WTC11 (cell line): ENCODE results near the gene ASTN2. TPM values are rescaled to one million over a fixed set of nuclear protein-coding genes. Genes with fewer than 3 reads are reported as not detected.

ENCODE experiments used
- ATF1 ChIP-seq: sonication (generic); formaldehyde crosslinking; IDR thresholded peaks from 2 replicates; pipeline ENCODE4 v1.8.1; 2023; ENCODE audit warnings: mild to moderate bottlenecking, moderate library complexity, missing genetic modification reagents
- CBFB ChIP-seq: sonication (generic); formaldehyde crosslinking; IDR thresholded peaks from 2 replicates; pipeline ENCODE4 v1.8.1; 2022; ENCODE audit warnings: mild to moderate bottlenecking, low read depth, missing genetic modification reagents
- E2F1 ChIP-seq: sonication (generic); formaldehyde crosslinking; IDR thresholded peaks from 2 replicates; pipeline ENCODE4 v1.8.0; 2022; ENCODE audit warnings: mild to moderate bottlenecking, missing genetic modification reagents
- ESRRA ChIP-seq: sonication (generic); formaldehyde crosslinking; IDR thresholded peaks from 2 replicates; pipeline ENCODE4 v1.8.1; 2022; ENCODE audit warnings: mild to moderate bottlenecking, missing genetic modification reagents, borderline replicate concordance
- ETV6 ChIP-seq: sonication (generic); formaldehyde crosslinking; IDR thresholded peaks from 2 replicates; pipeline ENCODE4 v1.8.1; 2022; ENCODE audit warnings: mild to moderate bottlenecking, missing genetic modification reagents
- FOXP1 ChIP-seq: sonication (generic); formaldehyde crosslinking; IDR thresholded peaks from 2 replicates; pipeline ENCODE4 v1.8.0; 2022; ENCODE audit warnings: missing genetic modification reagents, mild to moderate bottlenecking, moderate library complexity, borderline replicate concordance
- IRF2 ChIP-seq: sonication (generic); formaldehyde crosslinking; IDR thresholded peaks from 2 replicates; pipeline ENCODE4 v1.8.0; 2022; ENCODE audit warnings: low read depth, missing genetic modification reagents, borderline replicate concordance
- MYBL2 ChIP-seq: sonication (generic); formaldehyde crosslinking; IDR thresholded peaks from 2 replicates; pipeline ENCODE4 v1.8.1; 2023; ENCODE audit warnings: mild to moderate bottlenecking, moderate library complexity, missing genetic modification reagents
- NFYB ChIP-seq: sonication (generic); formaldehyde crosslinking; conservative IDR thresholded peaks from 2 replicates; pipeline ENCODE4 v1.8.0; 2022; ENCODE audit warnings: low read depth, missing genetic modification reagents
- NR1H2 ChIP-seq: sonication (generic); formaldehyde crosslinking; IDR thresholded peaks from 2 replicates; pipeline ENCODE4 v1.9.0; 2021; ENCODE audit warnings: mild to moderate bottlenecking, moderate library complexity, missing genetic modification reagents
- PREB ChIP-seq: sonication (generic); formaldehyde crosslinking; IDR thresholded peaks from 2 replicates; pipeline ENCODE4 v1.8.1; 2022; ENCODE audit warnings: mild to moderate bottlenecking, missing genetic modification reagents, moderate library complexity, borderline replicate concordance
- TEAD1 ChIP-seq: sonication (generic); formaldehyde crosslinking; IDR thresholded peaks from 2 replicates; pipeline ENCODE4 v1.8.0; 2022; ENCODE audit warnings: mild to moderate bottlenecking, missing genetic modification reagents
- USF1 ChIP-seq: sonication (generic); formaldehyde crosslinking; IDR thresholded peaks from 2 replicates; pipeline ENCODE4 v1.8.0; 2022; ENCODE audit warnings: mild to moderate bottlenecking, missing genetic modification reagents
- ZBTB21 ChIP-seq: sonication (generic); formaldehyde crosslinking; IDR thresholded peaks from 2 replicates; pipeline ENCODE4 v1.8.1; 2023; ENCODE audit warnings: mild to moderate bottlenecking, missing genetic modification reagents, borderline replicate concordance
- ZNF512 ChIP-seq: sonication (generic); formaldehyde crosslinking; IDR thresholded peaks from 2 replicates; pipeline ENCODE4 v1.8.1; 2022; ENCODE audit warnings: missing genetic modification reagents, borderline replicate concordance
- ZNF532 ChIP-seq: fragments of 250-450 bp; sonication (Bioruptor Pico); IDR thresholded peaks from 2 replicates; pipeline ENCODE4 v1.9.0; 2021; ENCODE audit warnings: mild to moderate bottlenecking, borderline replicate concordance
- total RNA-seq: library from RNA; stranded (reverse); gene quantifications from 3 replicates; pipeline ENCODE4 v1.2.3, GENCODE V29; 2021
- TF ChIP-seq, protein P1 (sequence below): sonication (generic); formaldehyde crosslinking; IDR thresholded peaks from 2 replicates; pipeline ENCODE4 v1.8.1; 2023; ENCODE audit warnings: mild to moderate bottlenecking, missing genetic modification reagents, moderate library complexity
- TF ChIP-seq, protein P2 (sequence below): sonication (generic); formaldehyde crosslinking; conservative IDR thresholded peaks from 2 replicates; pipeline ENCODE4 v1.8.1; 2022; ENCODE audit warnings: mild to moderate bottlenecking, missing genetic modification reagents
- TF ChIP-seq, protein P3 (sequence below): sonication (generic); formaldehyde crosslinking; IDR thresholded peaks from 2 replicates; pipeline ENCODE4 v1.8.0; 2022; ENCODE audit warnings: mild to moderate bottlenecking, missing genetic modification reagents
- TF ChIP-seq, protein P4 (sequence below): sonication (generic); formaldehyde crosslinking; IDR thresholded peaks from 2 replicates; pipeline ENCODE4 v1.8.1; 2023; ENCODE audit warnings: mild to moderate bottlenecking, moderate library complexity, missing genetic modification reagents

ASTN2 gene
- total RNA-seq, 1 experiment from 2014 or later = 16.2 TPM

GRCh38 chr9:117414220-117414905, 494 bp downstream of the ASTN2 start (continued):
- TF ChIP-seq PREB (CRISPR knock-in tag) (no peak), ETV6 (CRISPR knock-in tag) (peak; percentile 55; the same call in 1 of the 2 replicates), CBFB (CRISPR knock-in tag) (no peak), NFYB (CRISPR knock-in tag) (no peak), ZBTB21 (CRISPR knock-in tag) (no peak), MYBL2 (no peak), E2F1 (CRISPR knock-in tag) (no peak), IRF2 (CRISPR knock-in tag) (no peak), FOXP1 (CRISPR knock-in tag) (0 out of 2 replicates have a peak, but pooled peaks have one; percentile 25), USF1 (0 out of 2 replicates have a peak, but pooled peaks have one; percentile 42), ATF1 (CRISPR knock-in tag) (no peak), ZNF532 (CRISPR knock-in tag) (no peak), ESRRA (CRISPR knock-in tag) (no peak), TEAD1 (CRISPR knock-in tag) (peak; percentile 49; the same call in 1 of the 2 replicates), ZNF512 (CRISPR knock-in tag) (no peak), NR1H2 (CRISPR knock-in tag) (no peak)
- TF ChIP-seq, protein P1, sequence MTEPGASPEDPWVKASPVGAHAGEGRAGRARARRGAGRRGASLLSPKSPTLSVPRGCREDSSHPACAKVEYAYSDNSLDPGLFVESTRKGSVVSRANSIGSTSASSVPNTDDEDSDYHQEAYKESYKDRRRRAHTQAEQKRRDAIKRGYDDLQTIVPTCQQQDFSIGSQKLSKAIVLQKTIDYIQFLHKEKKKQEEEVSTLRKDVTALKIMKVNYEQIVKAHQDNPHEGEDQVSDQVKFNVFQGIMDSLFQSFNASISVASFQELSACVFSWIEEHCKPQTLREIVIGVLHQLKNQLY = no peak
- TF ChIP-seq, protein P2, sequence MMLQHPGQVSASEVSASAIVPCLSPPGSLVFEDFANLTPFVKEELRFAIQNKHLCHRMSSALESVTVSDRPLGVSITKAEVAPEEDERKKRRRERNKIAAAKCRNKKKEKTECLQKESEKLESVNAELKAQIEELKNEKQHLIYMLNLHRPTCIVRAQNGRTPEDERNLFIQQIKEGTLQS (CRISPR knock-in tag) = no peak
- TF ChIP-seq, protein P3, sequence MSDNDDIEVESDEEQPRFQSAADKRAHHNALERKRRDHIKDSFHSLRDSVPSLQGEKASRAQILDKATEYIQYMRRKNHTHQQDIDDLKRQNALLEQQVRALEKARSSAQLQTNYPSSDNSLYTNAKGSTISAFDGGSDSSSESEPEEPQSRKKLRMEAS (CRISPR knock-in tag) = peak; percentile 60; the same call in 1 of the 2 replicates
- TF ChIP-seq, protein P4, sequence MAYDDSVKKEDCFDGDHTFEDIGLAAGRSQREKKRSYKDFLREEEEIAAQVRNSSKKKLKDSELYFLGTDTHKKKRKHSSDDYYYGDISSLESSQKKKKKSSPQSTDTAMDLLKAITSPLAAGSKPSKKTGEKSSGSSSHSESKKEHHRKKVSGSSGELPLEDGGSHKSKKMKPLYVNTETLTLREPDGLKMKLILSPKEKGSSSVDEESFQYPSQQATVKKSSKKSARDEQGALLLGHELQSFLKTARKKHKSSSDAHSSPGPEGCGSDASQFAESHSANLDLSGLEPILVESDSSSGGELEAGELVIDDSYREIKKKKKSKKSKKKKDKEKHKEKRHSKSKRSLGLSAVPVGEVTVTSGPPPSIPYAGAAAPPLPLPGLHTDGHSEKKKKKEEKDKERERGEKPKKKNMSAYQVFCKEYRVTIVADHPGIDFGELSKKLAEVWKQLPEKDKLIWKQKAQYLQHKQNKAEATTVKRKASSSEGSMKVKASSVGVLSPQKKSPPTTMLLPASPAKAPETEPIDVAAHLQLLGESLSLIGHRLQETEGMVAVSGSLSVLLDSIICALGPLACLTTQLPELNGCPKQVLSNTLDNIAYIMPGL (CRISPR knock-in tag) = peak; percentile 91
